Activated CD4-positive, CD25-positive, alpha-beta regulatory T cell treated with anti-CD3 and anti-CD28 coated beads, Interleukin-2, amount 50 U/mL, for 72 hours (primary cell): Measurements from ENCODE around the gene KLK6.
"Not testable (repeated sequence)": the region's sequence is repeated elsewhere in the genome, so short reads cannot be mapped to it uniquely, and the experiment has no call there.

ENCODE experiments used
- DNase-seq: peaks from one replicate; pipeline ENCODE4 v3.0.0; 2021

Gene KLK6

GRCh38 chr19:50984416-50984815 is 15.0 kb upstream of the KLK6 start:
- not testable (repeated sequence) for DNase-seq

DNA sequence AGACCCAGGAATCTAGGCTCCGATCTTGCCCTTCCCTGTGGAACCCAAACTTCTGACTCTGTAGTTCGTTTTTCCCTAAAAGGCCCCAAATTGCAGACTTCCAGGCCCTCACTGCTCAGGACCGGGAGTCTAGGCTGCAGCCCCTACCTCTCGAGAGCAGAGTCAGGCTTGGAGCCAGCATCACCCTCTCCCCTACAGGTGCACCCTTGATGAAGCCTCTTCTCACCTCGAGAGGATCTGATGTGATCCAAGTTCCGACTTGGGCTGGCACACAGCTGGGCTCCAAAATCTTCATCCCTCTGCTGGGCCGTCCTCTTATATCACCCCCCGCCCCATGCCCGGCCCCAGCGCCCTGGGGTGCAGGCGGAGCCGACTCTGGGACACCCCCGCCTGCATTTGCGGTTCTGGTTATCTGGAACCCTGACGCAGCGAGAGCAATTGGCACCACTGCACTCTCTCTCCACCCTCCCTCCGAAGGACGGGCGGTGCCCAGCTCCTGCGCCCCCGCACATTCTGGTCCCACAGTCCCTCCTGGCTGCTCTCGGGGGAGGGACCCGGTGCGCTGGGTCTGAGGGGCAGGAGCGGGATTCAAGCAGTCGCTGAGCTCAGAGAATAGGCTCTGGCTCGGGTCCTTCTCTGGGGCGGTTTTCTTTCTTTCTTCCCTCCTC is 14.4 kb upstream of the KLK6 start, which contains the start of gene KLK7:
Gene KLK7, minus strand, starts transcription at position 293 of the 668 bp plus-strand sequence. CDS start 1,518 bp downstream, outside the sequence.
- no peak for DNase-seq

DNA sequence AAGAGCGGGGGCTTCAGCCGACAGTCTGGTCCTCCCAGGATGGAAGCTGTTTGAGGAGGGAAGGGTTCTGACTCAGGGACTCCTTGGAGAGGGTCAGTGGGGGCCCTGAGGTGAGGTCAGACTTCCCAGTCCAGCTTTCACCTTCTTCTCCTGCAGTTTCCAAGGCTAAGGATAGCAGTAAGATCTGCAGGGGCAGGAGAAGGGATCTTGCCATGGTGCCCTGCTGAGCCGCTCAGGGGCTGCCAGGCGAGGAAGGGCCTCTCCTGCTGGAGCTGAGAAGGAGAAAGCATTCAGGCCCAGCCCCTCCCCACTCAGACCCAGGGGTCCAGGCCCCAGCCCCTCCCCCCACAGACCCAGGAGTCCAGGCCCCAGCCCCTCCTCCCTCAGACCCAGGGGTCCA is 12.8 kb upstream of the KLK6 start:
- no peak for DNase-seq

DNA sequence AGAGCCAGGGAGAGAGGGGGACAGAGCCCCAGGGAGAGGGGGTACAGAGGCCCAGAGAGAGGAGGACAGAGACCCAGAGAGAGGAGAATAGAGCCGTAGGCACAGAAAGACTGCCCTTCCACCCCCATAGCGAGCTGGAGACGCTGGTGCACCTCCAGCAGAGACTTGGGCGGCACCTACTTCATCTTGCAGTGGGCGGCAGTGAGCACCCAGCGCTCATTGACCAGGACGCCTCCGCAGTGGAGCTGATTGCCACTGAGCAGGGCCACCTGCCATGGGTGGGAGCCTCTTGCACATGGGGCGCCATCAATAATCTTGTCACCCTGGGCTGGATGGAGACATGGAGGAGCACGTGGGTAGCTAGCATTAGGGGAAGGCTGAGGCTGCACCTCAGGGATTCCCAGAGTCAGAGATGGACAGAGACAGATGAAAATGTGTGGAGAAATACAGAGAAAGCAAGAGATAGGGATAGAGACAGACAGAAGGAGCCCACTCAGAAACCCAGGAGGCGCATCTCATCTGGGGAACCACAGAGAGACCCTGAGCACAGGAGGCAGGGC is 12.3 kb upstream of the KLK6 start:
- DNase-seq = no peak

GRCh38 chr19:50980208-50980607 is 10.8 kb upstream of the KLK6 start:
- DNase-seq = no peak

- DNase-seq = no peak
Observed at GRCh38 chr19:50979758-50980157, 10.4 kb upstream of the KLK6 start.

DNA sequence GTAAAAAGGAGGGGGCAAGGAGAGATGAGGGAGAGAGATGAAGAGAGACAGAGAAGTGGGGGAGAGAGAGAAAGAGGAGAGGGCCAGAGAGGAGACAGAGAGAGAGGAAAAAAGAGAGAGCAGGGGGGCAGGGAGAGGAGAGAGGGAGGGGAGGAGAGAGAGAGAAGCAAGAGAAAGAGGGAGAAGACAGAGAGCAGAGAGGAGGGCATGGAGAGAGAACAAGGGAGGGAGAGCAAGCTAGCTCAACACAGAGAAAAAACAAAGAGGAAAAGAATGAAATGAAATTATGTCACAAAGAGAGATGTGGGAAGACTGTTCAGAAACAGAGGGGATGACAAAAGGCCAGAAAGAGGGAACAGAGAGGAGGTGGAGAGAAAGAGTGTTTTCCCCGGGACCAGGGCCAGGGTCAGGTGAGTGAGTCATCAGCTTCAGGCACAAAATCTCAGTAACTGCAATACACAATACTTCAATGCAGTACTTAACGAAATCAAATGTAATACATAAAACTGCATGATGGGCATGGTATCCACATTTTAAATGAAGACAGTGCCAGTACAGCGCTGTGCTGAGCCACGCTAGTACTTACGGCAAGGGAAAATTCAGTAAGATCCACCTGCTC is 9.5 kb upstream of the KLK6 start:
- no peak for DNase-seq

GRCh38 chr19:50977626-50978025 is 8.2 kb upstream of the KLK6 start:
- DNase-seq = no peak

DNA sequence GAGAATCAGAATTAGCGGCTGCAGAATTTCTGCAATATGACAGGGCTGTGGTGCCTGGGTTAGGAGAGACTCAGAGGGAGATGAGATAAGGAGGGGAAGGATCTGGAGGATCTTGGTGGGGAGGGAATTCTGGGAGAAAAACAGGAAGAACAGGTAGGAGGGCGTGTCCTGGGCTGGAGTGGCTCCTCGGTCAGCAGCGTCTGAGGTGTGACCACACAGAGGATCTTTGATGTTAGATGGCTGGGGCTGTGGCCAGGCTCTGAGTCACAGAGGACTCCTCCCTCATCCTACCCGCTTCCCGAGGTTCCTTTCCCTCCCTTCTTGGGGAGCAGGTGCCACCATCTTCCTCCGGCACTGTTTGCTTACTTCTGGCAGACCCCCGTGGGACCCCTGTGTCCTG is 6.4 kb upstream of the KLK6 start:
- no peak for DNase-seq

- DNase-seq = no peak
Observed at GRCh38 chr19:50974702-50975556, 5.5 kb upstream of the KLK6 start.

- DNase-seq = no peak
Observed at GRCh38 chr19:50972795-50973376, 3.5 kb upstream of the KLK6 start.

DNA sequence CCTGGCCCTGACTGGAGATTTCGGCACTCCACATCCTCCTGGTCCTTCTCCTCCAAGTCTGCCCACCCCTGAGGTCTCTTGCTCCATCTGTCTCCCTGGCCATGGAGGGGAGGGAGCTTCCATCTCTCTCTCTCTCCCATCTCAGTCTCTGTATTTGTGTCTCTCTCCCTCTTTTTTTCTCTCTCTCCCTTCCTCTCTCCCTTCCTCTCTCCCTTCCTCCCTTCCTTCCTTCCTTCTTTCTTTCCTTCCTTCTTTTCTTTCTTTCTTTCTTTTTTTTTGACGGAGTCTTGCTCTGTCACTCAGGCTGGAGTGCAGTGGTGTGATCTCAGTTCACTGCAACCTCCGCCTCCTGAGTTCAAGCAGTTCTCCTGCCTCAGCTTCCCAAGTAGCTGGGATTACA is 419 bp upstream of the KLK6 start:
- DNase-seq = not testable (repeated sequence)

GRCh38 chr19:50968716-50969412 is 527 bp downstream of the KLK6 start:
- DNase-seq = no peak

GRCh38 chr19:50967929-50968715 is 1.3 kb downstream of the KLK6 start:
- no peak for DNase-seq

GRCh38 chr19:50964266-50964665 is 5.1 kb downstream of the KLK6 start:
- DNase-seq = no peak

- DNase-seq = no peak
Observed at GRCh38 chr19:50963381-50963780, 6.0 kb downstream of the KLK6 start.

- DNase-seq = no peak
Observed at GRCh38 chr19:50962245-50962644, 7.1 kb downstream of the KLK6 start.

- DNase-seq = no peak
Observed at GRCh38 chr19:50959731-50960500, 9.5 kb downstream of the KLK6 start.

DNA sequence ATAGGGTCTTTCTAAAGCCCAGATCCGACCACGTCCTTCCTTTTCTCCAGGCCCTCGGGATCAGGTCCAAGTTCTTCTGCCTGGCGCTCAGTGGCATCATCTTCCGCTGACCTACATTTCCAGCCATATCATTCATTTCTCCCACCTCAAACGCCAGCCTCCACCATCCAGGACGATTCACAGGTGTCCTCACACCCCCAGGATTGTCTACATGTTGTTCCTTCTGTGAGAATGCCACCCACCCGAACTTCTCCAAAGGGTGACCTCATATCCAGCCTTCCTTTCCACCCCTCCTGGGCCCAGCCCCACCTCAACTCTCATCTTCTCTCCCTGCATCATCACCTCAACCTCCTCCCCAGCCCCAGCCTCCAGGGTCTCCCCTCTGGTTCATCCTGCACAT is 11.8 kb downstream of the KLK6 start:
- no peak for DNase-seq

GRCh38 chr19:50952910-50953309 is 16.5 kb downstream of the KLK6 start, which contains the start of gene KLK5:
Gene KLK5, minus strand, starts transcription at chr19:50953038. Its CDS starts 381 bp downstream, at chr19:50952657.
- no peak for DNase-seq

GRCh38 chr19:50949861-50950260 is 19.5 kb downstream of the KLK6 start:
- DNase-seq = no peak
